A549 (cell line): ENCODE measurements around the gene APOL4.

Experiments
- BHLHE40 ChIP-seq: IDR thresholded peaks from 2 replicates; pipeline ENCODE4 v1.6.1; 2012; ENCODE audit warnings: low read depth, low read length, inconsistent platforms
- CTCF ChIP-seq: fragments of >200 bp; sonication (Bioruptor Twin); formaldehyde crosslinking; IDR thresholded peaks from 3 replicates; pipeline ENCODE4 v1.5.1; 2016
- EP300 ChIP-seq, 2 experiments: fragments of >200 bp; sonication (Bioruptor Twin); formaldehyde crosslinking; IDR thresholded peaks; 2 replicates in 1 of 2; 3 replicates in 1 of 2; pipeline ENCODE4 v1.6.1; 2016 to 2017
- MAFK ChIP-seq: fragments of 450-650 bp; IDR thresholded peaks from 2 replicates; pipeline ENCODE4 v1.6.1; 2014; ENCODE audit not compliant: partially characterized antibody
- RAD21 ChIP-seq, 2 experiments: fragments of >200 bp in 1 of 2; sonication (Bioruptor Twin) in 1 of 2; formaldehyde crosslinking in 1 of 2; IDR thresholded peaks in 1 of 2; conservative IDR thresholded peaks in 1 of 2; 2 replicates in 1 of 2; 3 replicates in 1 of 2; pipeline ENCODE4 v1.6.1; 2012 to 2018; ENCODE audit warnings: inconsistent platforms in 1 of 2
- RARB ChIP-seq: fragments of 250-450 bp; sonication (Bioruptor Pico); IDR thresholded peaks from 2 replicates; pipeline ENCODE4 v1.8.0; 2021; ENCODE audit warnings: mild to moderate bottlenecking, moderate library complexity
- REST ChIP-seq: fragments of 200-600 bp; sonication (generic); IDR thresholded peaks from 2 replicates; pipeline ENCODE4 v1.6.1; 2016; ENCODE audit warnings: antibody characterized with exemption, mild to moderate bottlenecking, moderate library complexity
- SMC3 ChIP-seq: fragments of >200 bp; sonication (Bioruptor Twin); formaldehyde crosslinking; IDR thresholded peaks from 3 replicates; pipeline ENCODE4 v1.6.1; 2018; ENCODE audit warnings: inconsistent platforms
- USF2 ChIP-seq: fragments of 450-650 bp; IDR thresholded peaks from 2 replicates; pipeline ENCODE4 v1.6.1; 2014; ENCODE audit warnings: antibody characterized with exemption
- ZFP36 ChIP-seq: fragments of 450-650 bp; IDR thresholded peaks from 2 replicates; pipeline ENCODE4 v1.6.1; 2014; ENCODE audit warnings: borderline replicate concordance; ENCODE audit not compliant: partially characterized antibody
- ZSCAN20 ChIP-seq: fragments of 250-450 bp; sonication (Bioruptor Pico); IDR thresholded peaks from 2 replicates; pipeline ENCODE4 v1.8.0; 2022; ENCODE audit warnings: mild to moderate bottlenecking, moderate library complexity

GRCh38 chr22:36234919-36235318 lies 33.3 kb upstream of the APOL4 start:
- no peak for TF ChIP-seq CTCF
- TF ChIP-seq EP300 (IDR thresholded peaks at IDR 0.05), result no peak
- TF ChIP-seq MAFK, result no peak
- TF ChIP-seq USF2, result no peak
- no peak for TF ChIP-seq ZFP36
- no peak for TF ChIP-seq ZSCAN20
- no peak for TF ChIP-seq RAD21 (conservative IDR thresholded peaks at IDR 0.05 in 1 of 2, IDR thresholded peaks at IDR 0.05 in 1 of 2)
- no peak for TF ChIP-seq RARB (CRISPR knock-in tag)
- TF ChIP-seq REST, result no peak
- TF ChIP-seq BHLHE40, result no peak
- TF ChIP-seq SMC3, result no peak
